A204.1 (cell line): ENCODE results near the gene ACCSL.

Source experiments
- FAIRE-seq: peaks from 2 replicates; lab custom pipeline; 2012; peaks lifted over from hg19 to GRCh38; lab: Jason Lieb, UNC

Gene ACCSL

DNA sequence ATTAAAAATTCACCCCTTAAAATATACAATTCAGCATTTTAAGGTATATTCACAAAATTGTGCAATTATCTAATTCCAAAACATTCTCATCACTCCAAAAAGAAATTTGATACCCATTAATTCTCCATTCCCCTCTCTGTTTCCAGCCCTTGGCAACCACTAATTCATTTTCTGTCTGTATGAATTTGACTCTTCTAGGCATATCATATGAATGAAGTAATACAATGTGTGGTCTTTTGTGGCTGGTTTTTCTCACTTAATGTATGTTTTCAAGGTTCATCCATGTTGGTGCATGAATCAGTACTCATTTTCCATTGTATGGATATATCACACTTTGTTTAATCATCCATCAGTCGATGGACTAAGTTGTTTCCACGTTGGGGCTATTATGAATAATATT, 29.0 kb upstream of the ACCSL start:
- FAIRE-seq: no peak

DNA sequence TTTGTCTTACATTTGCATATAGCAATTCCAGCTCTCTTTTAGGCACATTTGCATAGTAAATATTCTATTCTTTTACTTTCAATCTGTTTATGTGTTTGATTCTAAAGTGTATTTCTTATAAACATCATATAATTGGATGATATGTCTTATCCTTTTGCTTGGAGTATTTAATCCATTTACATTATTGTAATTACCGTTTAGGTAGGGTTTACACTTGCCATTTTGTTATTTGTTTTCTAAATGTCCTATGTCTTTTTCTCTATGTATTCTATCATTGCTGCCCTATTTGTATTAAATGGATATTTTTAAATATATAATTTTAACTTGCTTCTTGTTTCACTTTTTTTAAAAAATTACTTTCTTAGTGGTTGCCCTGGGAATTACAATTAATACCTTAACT, 22.8 kb upstream of the ACCSL start:
- FAIRE-seq: no peak

DNA sequence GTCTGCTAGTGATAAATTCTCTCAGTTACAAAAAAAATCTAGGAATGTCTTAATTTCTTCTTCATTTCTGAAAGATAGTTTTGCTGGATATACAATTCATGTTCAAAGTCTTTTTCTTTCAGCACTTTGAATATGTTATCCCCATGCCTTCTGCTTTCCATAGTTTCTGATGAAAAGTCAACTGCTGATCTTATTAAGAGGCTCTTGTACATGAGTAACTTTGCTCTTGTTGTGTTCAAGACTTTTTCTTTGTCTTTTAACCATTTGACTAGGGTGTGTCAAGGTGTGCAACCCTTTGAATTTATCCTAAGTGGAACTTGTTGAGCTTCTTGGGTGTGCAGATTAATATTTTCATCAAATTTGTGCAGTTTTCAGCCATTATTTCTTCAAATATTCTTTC, 22.1 kb upstream of the ACCSL start:
- no peak for FAIRE-seq

DNA sequence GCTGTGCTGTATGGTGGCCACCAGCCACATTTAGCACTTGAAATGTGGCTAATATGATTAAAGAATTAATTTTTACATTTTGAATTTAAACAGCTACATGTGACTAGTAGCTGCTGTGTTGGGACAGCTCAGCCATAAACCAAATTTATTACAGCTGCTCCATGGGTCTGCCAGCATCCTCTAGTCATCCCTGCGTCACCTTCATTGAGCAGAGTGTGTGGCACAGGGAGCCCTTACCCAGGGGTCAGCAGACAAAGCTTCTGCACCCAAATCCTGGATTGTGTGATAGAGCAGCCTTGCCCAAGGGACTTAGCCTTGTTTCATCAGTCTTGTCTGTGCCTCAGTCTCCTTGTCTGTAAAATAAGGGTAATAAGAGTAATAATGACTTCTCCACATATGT, 19.4 kb upstream of the ACCSL start:
- no peak for FAIRE-seq

DNA sequence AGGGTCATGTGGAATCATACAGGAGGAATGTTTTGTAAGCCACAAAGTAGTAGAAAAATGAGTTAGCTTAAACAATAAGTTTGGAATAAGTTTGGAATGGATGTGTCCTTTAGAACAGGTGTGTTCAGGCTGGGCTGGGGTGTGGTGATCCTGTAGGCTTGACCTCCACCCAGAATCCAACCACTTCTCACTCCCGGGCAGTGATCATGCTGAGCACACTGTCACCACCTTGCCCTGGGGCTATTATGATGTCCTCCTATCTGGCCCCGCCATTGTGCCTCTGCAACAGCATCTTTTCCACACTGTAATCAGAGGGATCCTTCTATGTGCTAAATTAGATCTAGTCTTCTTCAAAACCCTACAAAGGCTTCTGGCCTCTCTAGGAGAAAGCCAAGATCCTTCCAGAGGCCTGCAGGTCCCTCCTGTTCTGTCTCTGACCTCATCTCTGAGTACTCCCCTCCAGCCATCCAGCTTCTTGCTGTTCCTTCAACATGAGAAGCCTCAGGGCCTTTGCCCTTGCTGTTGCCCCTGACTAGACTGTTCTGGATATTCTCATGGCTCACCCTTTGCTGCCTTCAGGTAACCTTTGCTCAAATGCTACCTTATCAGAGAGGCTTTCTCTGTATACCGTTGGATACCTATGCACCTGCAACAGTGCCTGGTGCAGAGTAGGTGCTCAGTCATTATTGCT, 18.8 kb upstream of the ACCSL start:
- FAIRE-seq: no peak

DNA sequence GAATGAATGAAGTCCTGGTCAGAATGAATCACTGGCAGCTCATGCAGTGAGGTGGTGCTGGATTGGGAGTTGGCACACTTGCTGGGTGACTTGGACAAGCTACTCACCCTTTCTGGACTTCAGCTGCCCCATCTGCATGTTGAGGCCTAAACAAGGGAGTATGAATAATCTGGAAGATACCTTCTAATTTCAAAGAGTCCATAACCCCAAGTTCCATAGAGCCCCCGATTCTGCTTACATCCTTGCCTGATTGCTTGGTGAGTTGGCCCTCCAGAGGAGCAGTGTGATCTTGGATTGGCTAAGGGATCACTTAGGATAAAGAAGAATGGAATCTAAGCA, 18.3 kb upstream of the ACCSL start:
- FAIRE-seq: no peak

DNA sequence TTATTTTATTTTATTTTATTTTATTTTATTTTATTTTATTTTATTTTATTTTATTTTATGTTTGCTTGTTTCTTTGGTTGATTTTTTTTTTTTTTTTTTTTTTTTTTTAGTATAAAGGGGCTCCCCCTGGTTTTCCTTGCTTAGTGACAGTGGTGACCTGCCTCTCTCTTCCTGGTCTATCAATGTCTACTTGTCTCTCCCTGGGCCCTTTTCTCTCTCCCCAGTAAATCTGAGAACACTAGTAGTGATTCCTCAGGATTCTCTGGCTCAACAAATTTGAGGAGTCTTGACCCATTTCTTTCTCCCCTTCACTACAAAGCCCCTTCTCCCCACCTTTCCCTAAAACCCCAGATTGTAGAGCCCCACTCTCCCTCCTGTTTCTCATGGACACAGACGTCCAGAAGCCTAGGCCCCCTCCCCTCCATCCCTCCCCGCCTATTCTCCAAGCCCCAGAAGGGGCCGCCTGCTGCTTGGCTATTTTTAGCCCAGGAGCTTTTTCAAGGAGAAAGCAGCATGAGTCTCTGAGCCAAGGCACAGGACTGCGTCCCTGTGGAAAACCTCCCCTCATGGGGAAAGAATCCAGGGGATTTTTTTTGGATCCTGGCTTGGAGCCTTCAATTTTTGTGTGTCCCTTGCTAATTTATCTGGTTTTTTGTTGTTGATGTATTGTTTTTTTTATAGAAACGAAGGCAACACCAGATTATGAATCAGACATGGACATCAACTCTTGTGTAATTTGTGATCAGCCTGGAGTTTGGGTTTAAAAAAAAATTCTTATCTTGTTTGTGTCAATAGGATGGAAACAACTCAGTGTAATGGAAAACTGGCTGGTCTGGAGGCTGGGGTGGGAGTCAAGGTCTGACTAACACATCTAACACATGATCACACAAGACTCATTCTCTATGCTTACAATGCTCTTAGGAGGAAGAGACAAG, 17.5 kb upstream of the ACCSL start:
- FAIRE-seq: no peak

DNA sequence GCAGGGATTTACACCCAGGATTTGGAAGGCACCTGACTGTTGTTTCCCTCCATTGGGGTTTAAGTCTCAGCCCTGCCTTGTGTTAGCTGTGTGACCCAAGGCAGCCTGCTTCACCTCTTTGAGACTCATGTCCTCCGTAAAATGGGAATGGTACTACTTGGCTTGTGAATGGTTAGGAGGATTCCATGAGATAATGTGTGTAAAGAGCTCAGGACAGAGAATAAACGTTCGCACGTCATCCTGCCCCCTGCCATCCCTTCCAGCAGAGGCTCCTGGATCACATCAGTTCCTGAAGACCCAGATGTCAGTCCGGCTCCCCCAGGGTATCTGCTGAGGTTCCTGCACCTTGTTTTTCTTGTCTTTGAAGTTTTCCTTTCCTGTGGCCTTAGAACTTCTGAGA, 16.8 kb upstream of the ACCSL start:
- FAIRE-seq: no peak

DNA sequence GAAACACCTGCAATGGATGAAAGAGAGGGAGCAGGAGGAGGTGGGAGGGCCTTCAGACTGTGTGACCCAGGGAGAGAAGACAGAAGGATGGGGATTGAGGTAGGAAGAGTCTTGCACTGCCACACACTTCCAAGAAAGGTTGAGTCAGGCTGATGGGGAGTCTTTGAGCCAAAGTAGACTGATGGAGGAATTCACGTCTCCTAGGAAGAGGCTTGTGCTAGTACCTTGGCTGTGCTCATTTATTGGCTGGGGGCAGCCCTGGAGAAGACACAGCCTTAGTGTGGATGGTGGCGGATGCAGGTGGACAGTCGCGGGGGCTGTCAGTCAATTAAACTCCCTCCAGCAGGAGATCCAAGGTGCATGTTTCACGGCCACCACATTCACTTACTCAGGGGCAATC, 16.2 kb upstream of the ACCSL start:
- FAIRE-seq: no peak

DNA sequence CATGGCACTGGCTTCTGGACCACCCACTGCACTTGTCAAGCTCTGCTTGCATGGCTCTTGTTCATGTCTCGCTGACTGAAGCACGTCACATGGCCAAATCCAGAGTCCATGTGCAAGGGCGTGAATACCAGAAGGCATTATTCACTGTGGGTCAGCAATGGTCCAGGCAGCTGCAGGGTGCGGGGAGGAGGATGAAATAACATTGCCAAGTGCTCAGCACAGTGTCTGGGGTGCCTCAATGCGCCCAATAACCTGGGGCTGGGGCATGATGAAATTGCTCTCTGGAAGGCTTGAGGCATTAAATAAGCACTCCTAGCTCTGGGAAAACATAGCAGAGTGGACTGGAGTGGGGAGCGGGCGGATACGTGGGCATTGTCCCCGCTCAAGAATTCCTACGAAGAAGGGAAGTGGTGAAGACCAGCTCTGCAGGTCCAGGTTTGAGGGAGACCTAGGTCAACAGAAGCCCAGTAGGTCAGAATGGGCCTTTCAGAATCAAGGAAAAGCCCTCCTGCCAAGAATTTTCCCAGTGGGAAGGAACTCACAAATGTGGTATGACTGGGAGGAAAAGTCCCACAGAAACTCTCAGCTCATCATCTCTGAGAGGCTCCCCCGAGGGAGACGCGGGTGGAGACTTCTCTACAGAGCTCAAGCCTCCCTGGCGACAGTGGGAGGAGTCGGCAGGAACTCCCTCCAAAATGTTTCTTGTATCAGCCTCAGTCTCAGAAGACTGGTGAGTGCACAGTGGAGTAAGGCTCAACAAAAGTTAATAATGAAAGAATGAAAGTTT, 15.3 kb upstream of the ACCSL start:
- FAIRE-seq: no peak

DNA sequence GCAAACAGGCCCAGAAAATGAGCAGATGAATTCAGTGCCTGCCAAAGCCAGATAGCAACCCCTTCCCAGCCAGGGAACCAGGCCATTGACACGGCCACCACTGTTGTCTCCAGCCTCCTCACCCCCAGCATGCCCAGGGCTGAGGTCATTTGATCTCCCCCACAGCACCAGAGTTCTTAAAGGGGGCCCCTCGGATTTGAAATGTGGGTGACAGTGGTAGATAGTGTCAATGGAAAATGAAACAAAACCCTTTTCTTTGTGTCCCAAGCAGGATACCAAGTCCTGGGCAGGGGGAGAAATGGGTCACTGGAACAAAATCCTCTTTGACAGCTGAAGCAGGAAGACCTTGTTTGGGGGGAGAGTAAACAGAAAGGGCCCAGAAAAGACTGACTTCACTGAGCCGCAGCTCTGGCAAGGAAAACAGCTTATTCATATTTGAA, 14.3 kb upstream of the ACCSL start:
- FAIRE-seq: no peak

DNA sequence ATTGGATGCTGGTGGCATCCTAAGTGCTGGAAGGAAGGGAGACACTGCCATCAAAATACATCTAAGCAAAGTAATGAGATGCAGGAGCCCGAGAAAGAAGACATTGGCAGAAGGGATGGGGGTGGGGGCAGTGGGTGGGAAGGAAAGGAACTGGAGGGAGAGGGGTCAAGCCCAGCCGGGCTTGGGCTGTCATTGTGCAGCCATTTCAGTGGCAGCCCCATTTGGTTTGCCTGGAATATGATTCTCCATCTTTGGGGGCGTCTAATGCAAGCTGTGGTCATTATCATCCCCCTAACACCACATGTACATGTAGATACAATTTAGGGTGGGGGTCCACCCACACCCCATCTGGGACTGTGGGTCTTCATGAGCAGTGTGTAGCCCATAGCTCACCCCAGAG, 13.9 kb upstream of the ACCSL start:
- no peak for FAIRE-seq

DNA sequence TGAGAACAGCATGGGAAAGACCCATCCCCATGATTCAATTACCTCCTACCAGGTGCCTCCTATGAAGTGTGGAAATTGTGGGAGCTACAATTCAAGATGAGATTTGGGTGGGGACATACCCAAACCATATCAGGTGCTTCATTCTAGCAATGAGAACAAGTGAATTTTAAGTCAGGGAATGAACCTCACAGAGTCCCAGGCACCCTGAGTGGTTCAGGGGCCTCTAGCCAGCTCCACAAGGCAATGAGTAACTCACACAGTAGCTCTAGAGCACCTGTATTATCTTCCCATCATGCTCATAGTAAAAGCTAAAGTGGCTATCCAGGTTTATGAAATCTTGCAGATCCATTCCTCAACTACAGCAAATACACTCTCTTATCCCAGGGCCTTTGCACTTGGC, 13.1 kb upstream of the ACCSL start:
- no peak for FAIRE-seq

DNA sequence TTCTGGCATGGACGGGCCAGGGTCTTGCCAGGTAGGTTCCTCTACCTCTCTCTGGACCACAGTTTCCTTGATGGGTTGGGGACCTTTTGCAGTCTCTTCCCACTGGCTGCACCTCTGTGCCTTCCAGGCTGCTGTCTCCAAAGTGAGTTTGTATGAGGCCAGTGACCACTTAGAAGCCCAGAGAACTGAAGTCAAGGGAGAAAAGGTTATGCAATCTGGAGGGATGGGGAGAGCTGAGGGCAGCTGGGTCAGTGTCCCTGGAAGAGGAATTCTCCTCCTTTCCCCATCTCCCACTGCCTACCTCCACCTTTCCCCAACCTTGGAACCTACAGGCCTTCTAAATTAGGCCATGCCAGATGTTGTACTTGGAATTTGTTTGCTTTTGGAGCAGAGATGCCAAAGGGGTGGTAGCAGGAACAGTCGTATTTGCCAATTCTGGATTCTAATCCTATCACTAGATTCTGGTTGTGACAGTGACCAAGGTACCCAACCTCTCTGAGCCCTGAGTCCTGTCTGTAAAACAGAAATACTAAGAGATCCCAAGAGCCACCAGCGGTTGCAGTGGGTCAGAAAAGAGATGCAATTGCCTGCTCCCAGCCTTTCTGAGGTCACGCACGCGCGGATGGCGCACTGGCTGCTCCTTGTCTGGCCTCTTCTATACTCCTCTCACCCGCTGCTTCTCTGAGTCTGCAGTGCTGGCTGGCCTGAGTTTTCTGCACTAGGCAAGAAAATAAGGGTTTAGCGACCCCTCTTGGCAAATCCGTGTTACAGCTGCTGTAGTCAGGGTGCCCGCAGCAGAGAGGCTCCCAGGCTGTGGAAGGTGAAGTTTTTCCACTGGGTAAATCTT, 10.7 kb upstream of the ACCSL start:
- peak; percentile 54 for FAIRE-seq

DNA sequence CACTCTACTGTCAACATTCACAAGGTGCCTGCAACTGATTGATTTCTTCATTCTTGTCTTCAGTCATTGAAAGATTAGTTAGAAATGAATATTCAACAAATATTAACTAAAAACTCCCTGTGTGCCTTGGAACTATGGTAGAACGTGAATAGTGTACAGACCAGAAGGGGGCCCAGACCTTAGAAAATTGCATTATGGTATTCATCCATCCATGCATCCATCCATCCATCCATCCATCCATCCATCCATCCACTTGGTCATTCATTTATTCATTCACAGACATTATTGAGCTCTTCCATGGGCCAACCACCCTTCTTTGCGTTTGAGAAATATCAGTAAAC, 10.2 kb upstream of the ACCSL start:
- FAIRE-seq: no peak

DNA sequence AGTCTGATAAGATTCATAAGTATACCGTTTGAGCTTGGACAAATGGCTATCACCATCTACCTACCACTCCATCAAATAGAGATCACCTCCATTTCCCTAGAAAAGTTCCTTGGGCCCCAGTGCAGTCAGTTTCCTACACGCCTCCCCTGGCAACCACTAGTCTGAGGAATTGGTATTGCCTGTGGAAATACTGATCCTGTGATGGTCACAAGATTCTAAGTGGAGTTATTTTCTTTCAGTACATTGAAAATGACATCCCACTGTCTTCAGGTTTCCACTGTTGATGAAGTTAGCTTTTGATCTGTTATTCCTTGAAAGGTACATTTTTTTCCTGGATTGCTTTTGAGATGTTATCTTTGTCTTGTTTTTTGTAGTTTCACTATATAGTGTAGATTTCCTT, 4.6 kb upstream of the ACCSL start:
- FAIRE-seq: no peak

DNA sequence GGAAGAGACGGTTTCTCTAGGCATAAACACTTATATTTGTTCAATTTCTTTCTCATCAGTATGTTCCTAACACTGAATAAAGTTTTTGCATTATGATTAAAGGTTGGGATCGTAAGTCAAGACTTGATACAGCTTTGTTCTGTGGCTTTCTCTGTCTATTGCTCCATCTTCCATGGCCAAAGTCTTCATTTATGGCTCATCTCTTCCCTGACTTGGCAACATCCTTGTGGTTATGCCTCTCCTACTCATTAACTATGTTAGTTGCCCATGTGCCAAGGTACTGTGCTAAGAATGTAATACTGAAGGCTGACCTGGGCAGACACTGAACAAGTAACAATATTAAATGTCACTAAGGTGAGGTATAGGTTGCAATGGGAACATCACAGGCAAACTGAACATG, 1.6 kb upstream of the ACCSL start:
- FAIRE-seq: no peak

DNA sequence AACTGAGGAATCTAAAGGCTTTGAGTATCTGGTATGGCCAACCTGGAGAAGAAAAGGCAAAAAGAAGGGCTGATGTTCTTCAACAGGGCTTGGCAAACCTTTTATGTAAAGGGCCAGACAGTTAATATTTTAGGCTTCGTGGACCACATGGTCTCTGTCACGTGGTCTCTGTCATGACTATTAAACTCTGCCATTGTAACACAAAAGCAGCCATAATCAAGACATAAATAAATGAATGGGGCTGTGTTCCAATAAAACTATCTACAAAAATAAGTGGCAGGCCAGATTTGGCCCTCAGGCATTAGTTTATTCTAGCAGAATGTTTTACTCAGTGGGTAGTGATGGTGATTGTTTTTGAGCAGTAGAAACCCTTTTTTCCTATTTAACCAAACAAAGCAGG, 483 bp upstream of the ACCSL start:
- FAIRE-seq: no peak

DNA sequence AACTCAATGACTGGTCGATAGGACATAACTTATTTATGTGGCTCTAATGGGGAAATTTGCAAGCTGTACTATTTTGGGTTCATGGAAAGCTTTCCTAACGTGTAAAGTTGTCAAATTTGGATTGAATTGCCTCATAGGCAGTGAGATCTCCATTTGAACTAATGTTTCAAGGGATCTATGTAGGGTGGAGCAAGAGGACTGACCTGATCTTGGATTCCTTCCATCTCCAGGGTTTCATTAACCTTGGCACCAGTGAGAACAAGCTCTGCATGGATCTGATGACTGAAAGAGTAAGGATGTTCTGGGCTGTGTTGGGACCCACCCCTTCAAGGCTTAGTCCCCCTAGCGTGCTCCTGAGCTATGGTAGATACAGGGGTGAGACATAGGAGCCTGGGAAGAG, 2.1 kb downstream of the ACCSL start:
- no peak for FAIRE-seq

DNA sequence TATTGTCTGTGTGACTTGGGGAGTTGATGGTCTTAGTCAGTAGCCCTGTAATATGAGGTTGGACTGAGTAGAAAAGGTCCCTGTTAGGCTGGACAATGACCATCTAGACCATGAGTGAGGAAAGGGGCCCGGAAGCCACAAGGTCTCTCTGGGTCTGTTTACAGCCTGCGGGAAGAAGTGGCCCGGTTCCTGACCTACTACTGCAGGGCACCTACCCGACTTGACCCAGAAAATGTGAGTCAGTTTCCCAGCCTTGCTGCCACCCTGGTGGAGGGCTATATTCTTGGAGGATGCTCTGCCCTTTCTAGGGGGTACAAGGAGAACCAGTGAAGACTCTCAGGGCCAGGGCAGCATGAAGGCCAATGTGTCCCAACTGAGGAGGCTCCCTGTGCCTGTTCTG, 3.4 kb downstream of the ACCSL start:
- FAIRE-seq: no peak

DNA sequence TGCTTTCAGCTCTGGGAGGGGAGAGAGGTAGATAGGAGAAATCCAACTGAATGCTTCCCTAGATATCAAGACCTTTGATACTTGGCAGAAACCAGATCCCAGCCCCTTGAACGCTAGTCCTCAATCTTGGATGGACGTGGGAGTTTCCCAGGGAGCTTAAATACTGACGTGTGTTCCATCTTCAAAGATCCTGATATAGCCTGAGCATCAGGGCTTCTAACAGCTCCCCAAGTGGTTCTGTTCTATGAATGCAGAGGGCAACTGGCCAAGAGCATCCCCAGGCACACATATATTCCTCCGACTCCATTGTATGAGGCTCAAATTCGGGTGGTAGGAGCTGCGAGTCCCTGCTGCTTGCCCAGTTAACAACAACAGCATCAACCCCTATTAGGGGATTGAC, 9.6 kb downstream of the ACCSL start:
- FAIRE-seq: no peak

DNA sequence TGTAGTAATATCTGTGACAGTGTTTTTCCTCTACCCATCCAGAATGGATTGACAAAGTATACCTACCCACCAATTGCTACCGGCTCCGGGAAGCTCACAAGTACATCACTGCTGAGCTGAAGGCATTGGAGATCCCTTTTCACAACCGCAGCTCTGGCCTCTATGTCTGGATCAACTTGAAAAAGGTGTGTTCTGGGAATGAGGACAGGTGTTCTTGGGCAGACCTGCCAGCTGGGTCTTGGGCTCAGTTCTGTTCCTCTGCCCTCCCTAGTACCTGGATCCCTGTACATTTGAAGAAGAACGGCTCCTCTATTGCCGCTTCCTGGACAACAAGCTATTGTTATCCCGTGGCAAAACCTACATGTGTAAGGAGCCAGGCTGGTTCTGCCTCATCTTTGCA, 10.5 kb downstream of the ACCSL start:
- no peak for FAIRE-seq
